GM21381 (cell line): Measurements from ENCODE around the gene DNAH8.

Source experiments
- ATAC-seq: cut with Tn5 transposase; IDR thresholded peaks from one replicate; pipeline ENCODE4 v1.9.1; 2021; ENCODE audit warnings: mild to moderate bottlenecking, moderate library complexity; ENCODE audit not compliant: unreplicated experiment

The DNAH8 gene

DNA sequence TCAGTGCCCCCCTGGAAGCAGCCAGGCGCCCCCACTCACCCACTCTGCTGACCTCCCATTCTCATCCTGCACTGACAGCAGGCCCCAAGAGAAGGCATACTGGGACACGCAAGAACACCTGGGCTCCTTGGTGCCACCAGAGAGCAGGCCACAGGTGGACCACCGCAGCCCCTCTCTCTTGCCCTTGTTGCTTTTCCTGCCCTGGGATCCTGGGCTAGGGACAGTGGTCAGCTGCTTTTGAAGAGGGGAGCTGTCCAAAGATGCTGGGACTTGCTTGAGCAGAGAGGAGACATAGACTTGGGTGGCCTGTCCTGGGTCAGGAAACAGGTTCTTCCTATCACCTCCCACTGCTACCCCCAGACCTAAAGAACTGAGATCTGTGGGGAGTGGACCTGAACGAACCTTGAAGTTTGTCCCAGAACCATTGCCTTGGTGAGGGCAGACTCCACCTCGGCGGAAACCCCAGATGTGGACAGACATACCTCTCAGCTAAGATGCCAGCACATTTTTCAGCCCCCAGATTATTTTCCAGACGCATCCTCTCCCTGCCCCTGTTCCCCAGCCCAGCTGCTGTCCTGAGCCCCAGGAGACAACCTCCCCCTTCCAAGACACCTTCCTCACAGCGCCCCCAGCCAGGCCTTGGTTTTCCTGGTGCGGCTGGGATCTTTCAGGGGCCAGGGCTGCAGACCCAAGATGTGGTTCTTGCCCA is 334.6 kb downstream of the DNAH8 start:
- ATAC-seq = no peak

DNA sequence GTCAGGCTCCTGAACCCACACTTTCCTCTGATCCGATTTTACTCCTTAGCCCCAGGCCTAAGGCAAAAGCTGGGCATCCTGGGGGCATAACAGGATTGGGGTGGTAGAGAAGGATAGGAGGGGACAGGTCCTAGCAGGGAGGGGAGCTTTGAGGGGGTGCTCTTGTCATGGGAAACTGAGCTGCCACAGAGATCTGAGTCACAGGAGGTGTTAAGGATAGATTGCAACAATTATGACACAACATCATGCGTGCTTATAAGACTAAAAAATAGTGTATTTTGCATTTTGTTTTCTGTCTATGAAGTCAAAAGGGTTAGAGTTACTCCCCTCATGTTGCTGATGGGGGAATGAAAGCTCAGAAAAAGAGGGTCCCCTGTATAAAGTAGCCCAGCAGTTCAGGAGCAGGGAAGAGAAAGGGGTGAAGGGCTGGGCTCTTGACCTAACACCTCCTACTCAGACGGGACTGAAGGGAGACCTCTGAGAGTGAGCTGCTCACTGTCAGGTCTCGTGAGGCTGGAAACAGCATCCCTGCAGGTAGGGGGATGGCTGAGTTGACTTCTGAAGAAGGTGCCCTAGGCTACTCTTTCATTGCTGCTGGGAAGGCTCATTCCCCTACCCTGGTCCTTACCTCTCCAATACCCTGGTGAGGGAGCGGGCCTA is 335.5 kb downstream of the DNAH8 start:
- ATAC-seq = no peak

DNA sequence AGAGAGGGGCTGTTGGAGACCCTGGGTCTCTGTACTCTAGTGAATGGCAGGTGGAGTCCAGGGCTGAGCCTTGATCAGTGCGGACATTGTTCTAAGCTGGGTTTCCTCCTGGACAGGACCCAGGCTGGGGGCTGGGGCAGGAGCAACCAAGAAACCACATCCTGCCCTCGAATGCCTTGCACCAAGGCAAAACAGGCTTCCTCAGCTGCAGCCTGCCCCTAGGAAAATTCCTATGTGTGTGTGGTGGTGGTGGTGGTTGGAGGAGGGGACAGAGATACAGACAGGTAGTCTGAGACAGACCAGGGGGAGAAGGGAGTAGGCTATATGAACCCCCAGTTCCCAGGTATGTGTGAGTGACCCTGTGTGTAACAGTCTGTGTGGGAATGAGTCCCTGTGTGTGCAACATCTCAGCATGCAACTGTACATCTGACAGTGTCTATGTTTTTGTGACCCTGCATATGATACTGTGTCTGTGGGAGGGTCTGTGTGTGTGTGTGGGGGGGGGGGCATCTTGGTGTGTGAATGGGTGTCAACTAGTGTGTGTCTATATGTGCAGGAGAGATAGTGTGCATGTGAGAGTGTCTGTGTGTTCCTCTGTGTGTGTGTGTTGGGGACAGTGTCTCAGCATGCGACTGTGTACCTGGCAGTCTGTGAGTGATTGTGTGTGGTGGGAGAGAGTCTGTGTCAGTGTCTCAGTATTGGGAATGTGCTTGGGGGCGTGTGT is 336.4 kb downstream of the DNAH8 start:
- ATAC-seq = no peak

DNA sequence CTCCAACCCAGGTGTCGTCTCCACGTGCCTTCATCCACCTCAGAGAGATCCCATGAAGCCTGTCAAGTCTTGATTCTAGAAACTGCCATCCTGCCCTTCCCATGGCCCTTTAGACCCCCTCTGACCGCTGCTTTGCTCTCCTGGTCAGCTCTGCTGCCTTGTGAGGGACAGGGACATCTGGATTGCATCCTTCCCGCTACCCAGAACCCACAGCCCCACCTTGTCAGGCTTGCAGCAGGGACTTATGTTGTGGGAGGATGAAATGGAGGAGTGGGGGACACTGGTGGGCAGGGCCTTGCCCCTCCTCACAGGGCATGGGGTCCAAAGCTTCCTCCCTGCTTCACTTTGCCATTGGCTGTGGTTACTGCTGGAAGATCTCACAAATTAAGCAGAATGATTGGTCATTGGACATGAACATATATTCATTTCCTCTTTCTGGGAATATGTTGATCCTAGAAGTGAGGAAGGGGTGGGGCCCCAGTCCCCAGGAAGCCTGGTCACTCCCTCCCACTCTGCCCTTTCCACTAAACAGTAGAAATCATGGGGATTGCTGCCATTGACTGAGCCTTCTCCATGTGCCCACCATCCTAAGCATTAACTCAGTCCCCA is 338.0 kb downstream of the DNAH8 start:
- ATAC-seq = no peak

GRCh38 chr6:39053854-39054576 is 338.9 kb downstream of the DNAH8 start:
- no peak for ATAC-seq

DNA sequence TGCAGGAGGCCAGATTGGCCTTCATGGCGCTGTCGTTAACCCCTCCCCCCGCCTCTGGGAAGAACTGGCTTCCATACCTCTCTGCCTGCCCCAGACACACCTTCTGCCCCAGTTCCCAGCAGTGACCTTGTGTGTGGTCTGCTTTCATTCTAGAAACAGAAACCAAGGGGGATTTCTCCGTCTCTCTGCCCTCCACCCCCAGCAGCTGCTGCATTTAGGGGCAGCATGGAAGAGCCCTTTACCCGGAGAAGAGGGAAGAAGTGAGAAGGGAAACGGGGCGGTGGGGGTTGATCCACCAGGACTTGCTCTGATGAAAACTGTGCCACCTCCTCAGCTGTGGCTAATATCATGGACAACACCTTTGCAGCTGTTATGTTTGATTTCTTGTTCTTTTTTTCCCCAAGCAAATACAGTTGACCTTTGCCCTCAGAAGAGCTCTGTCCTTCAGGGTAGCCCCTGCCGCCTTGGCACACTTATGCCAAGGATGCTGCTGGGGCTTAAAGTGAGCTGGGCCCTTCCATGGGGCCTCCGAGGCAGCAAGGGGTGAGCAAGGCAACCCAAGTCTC is 339.5 kb downstream of the DNAH8 start:
- ATAC-seq = no peak

DNA sequence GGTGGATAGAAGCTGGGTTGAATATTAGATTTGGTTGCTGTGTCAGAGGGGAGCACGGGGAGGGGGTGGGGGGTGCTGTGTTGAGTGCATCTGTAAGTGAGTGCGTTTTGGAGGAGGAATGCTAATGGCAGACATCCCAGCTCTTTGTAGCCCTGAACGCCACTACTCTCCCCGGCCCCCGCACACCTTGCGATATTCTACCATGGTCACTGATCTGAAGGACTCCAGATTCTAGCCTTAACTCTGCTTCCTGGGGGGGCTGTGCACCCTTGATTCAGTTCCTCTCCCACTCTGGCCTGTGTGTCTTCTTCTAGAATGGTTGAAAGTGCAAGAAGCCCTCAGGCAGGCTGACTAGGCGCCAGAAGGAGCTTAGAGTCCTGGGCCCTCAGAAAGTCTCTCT is 340.6 kb downstream of the DNAH8 start:
- ATAC-seq = no peak

- ATAC-seq = no peak
Observed at GRCh38 chr6:39056191-39056590, 341.1 kb downstream of the DNAH8 start.

DNA sequence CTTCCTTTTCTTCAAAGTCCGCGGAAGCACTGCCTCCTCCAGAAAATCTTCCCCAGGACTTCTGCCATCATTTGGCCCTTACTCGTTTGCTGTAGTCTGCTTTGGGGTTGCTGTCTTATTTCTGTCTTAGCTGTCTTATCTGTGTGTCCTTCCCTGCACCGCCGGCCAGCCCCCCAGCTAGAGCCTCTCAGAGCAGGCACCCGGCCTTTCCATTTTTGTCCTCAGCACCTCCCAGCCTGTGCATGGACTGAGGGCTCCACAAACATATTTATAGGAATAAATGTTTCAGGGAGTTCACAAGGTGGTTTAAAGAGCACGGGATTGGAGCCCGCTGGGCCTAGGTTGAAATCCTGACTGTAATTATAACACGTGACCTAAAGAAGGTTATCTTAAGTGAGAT is 341.6 kb downstream of the DNAH8 start:
- ATAC-seq = no peak

DNA sequence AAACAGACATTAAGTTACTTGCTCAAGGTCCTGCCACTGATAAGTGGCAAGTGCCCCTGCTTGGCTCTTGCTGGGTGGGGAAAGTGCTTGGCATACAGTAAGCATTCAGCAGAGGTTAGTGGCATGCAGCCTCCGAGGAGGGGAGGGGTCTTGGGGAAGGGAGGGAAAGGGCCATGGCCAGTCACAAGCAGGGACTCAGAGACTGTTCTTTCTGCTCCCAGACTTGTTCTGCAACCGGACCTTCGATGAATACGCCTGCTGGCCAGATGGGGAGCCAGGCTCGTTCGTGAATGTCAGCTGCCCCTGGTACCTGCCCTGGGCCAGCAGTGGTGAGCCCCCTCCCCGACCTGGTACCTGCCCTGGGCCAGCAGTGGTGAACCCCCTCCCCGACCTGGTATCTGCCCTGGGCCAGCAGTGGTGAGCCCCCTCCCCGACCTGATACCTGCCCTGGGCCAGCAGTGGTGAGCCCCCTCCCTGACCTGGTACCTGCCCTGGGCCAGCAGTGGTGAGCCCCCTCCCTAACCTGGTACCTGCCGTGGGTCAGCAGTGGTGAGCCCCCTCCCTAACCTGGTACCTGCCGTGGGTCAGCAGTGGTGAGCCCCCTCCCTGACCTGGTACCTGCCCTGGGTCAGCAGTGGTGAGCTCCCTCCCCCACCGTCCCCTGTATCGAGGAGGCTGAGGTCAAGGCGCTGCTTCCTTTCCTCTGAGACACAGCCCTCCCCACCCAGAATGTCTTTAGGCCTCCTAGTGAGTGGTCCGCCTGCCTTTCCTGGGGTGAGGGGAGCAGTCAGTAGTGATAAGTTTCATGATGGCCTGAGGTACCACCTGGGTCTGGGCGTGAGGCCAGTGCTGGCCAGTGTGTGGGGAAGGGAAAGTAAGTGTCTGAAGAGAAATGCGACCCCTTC is 342.4 kb downstream of the DNAH8 start:
- ATAC-seq = no peak

GRCh38 chr6:39058471-39059147 is 343.5 kb downstream of the DNAH8 start:
- ATAC-seq = no peak

DNA sequence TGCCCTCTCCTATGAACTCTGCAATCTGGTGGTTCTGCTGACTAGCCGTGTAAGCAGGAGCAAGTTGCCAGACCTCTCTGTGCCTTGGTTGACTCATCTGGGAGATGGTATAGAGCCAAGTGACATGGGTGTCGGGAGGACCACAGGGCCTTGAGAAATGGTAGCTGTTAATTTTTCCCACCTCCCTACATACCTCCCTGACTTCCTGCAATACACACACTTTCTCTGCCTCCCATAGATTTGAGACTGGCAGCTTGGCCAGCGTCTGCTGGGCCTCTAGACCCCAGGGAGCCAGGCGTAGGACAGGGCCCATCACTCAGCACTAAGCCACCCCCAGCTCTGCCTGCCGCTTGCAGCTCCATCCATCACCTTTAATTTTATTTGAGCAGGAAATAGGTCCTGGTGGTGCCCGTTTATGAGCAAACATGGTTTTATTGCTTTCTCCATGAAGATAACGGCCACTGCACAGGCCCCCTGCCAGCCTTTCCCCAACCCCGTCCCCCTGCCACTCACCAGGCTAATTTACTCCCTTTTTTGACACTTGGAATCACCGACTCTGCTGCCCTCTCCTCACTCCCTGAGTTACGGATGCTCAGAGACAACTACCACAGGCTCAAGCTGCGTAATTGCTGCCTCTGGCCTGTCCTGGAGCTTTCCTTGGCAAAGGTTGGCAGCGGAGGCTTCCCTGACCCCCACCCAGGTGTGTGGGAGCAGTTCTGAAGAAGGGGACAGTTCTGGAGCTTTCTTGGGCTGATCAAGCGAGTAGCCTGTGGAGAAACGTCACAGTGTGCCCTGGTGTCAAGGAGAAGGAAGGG is 344.6 kb downstream of the DNAH8 start:
- no peak for ATAC-seq

- ATAC-seq = no peak
Observed at GRCh38 chr6:39060467-39061160, 345.5 kb downstream of the DNAH8 start.

GRCh38 chr6:39061182-39061581 is 346.1 kb downstream of the DNAH8 start:
- no peak for ATAC-seq

DNA sequence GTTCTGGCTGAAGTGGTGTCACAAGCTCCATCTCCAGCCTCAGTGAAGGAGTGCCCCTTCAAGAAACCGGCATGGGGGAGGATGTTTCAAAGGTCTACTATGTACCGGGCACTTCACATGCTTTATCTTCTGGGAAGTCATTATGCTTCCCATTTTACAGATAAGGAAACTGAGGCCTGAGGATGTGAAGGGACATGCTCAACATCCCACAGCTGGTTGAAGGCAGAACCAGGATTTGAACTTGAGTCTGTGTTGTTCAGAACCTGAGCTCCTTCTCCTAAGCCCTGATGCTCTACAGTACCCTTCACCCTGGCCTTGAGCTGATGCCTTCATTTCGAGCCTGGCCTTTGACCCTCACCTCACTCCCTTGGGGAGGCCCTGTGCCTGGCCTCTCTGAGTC is 346.5 kb downstream of the DNAH8 start:
- ATAC-seq = no peak

DNA sequence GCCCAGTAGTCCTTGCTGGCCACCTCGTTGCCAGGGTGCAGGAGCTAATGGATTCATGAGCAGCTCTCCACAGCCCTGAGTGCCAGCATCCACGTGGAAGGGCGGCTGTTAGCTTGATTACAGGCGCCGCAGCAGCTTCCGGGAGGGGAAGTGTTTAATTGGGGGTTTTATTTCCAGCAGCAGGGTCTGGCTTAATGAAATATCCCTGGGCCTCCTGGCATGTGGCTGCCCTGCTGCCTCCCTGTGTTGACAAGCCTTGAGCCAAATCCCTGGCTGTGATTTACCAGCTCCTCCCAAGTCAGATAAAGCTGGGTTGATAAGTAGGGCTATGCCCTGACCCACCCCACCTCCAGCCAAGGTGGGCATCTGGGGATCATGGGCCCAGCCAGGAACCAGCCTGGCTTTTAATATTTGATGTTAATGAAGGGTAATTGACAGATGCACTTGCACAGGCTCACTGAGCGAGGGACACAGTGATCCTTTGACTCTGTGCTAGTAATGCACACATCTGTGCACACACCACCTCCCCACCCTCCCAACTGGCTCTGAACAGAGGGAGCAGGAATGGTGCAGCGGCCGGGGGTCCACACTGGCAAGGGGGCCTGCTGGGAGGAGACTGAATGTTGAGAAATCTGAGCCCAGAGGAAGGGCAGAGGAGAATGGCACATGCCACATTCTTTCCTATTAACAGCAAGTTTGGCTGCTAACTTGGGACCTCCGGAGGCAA is 347.1 kb downstream of the DNAH8 start:
- ATAC-seq = no peak

GRCh38 chr6:39063526-39063925 is 348.4 kb downstream of the DNAH8 start:
- no peak for ATAC-seq
